A549 (cell line): ENCODE measurements around the gene SHOC2. TPM values are rescaled to one million over a fixed set of nuclear protein-coding genes. Genes with fewer than 3 reads are reported as not detected.
A peak's percentile ranks its signal among the peaks of the same experiment; 100 is the strongest.

Source experiments
- ATAC-seq, 2 experiments: fragments of 200-7000 bp in 1 of 2; fragments of >200 bp in 1 of 2; cut with Nextera tagmentation in 1 of 2; cut with Tn5 transposase in 1 of 2; 3 replicates each; pipeline versions ENCODE4 v1.8.0 to v1.9.1; 2018 to 2020; ENCODE audit warnings: mild to moderate bottlenecking in 1 of 2, moderate library complexity in 1 of 2
- CTCF ChIA-PET: fragments of 300-600 bp; sonication (Branson Sonifier 250); formaldehyde crosslinking; extraction: SDS; loops from one replicate; lab custom pipeline; 2021; ENCODE audit warnings: antibody characterized with exemption, inconsistent platforms; lab: Yijun Ruan, JAX
- POLR2A ChIA-PET: fragments of 350-600 bp; formaldehyde crosslinking; extraction: SDS; loops from one replicate; lab custom pipeline; 2021; ENCODE audit warnings: antibody characterized with exemption, inconsistent platforms; lab: Yijun Ruan, JAX
- DNase-seq, 2 experiments: peaks; one replicate each; pipeline versions ENCODE4 v3.0.0 to v3.0.0-alpha.2; 2011 to 2016; ENCODE audit warnings: low read depth in 1 of 2, low spot score in 1 of 2
- FAIRE-seq: peaks from 2 replicates; lab custom pipeline; 2011; peaks lifted over from hg19 to GRCh38; lab: Jason Lieb, UNC
- H3K27ac ChIP-seq, 2 experiments: fragments of >200 bp; sonication (Bioruptor Twin); formaldehyde crosslinking; 3 replicates each; pipeline ENCODE4 v1.5.1; 2016 to 2017
- H3K4me1 ChIP-seq: fragments of >200 bp; sonication (Bioruptor Twin); formaldehyde crosslinking; 3 replicates; pipeline ENCODE4 v1.6.1; 2016
- H3K4me2 ChIP-seq: fragments of >200 bp; sonication (Bioruptor Twin); formaldehyde crosslinking; 3 replicates; pipeline ENCODE4 v1.6.1; 2016
- H3K4me3 ChIP-seq: fragments of >200 bp; sonication (Bioruptor Twin); formaldehyde crosslinking; 3 replicates; pipeline ENCODE4 v1.5.1; 2016
- H3K9me3 ChIP-seq: fragments of >200 bp; sonication (Bioruptor Twin); formaldehyde crosslinking; 3 replicates; pipeline ENCODE4 v1.6.1; 2016
- CEBPB ChIP-seq, 2 experiments: fragments of >200 bp in 1 of 2; sonication (Bioruptor Twin) in 1 of 2; formaldehyde crosslinking in 1 of 2; IDR thresholded peaks; 2 replicates each; pipeline ENCODE4 v1.6.1; 2012 to 2016
- CHD2 ChIP-seq: fragments of 150-350 bp; IDR thresholded peaks from 2 replicates; pipeline ENCODE4 v1.6.1; 2014; ENCODE audit warnings: low read length; ENCODE audit not compliant: partially characterized antibody
- EHMT2 ChIP-seq: fragments of 200-600 bp; sonication (generic); IDR thresholded peaks from 2 replicates; pipeline ENCODE4 v1.6.1; 2016; ENCODE audit warnings: antibody characterized with exemption, low read depth, mild to moderate bottlenecking, moderate library complexity
- ELK1 ChIP-seq: fragments of 150-350 bp; IDR thresholded peaks from 2 replicates; pipeline ENCODE4 v1.6.1; 2014; ENCODE audit warnings: low read depth, mild to moderate bottlenecking, low read length
- ESRRA ChIP-seq: fragments of 150-350 bp; IDR thresholded peaks from 2 replicates; pipeline ENCODE4 v1.6.1; 2014; ENCODE audit warnings: mild to moderate bottlenecking, low read length, borderline replicate concordance
- HDAC2 ChIP-seq: fragments of 200-600 bp; sonication (generic); IDR thresholded peaks from 2 replicates; pipeline ENCODE4 v1.6.1; 2016
- JUNB ChIP-seq: fragments of >200 bp; sonication (Bioruptor Twin); formaldehyde crosslinking; IDR thresholded peaks from 2 replicates; pipeline ENCODE4 v1.6.1; 2016
- KDM5A ChIP-seq: fragments of 200-600 bp; sonication (generic); IDR thresholded peaks from 2 replicates; pipeline ENCODE4 v1.6.1; 2016; ENCODE audit warnings: antibody characterized with exemption, mild to moderate bottlenecking
- MAFK ChIP-seq: fragments of 450-650 bp; IDR thresholded peaks from 2 replicates; pipeline ENCODE4 v1.6.1; 2014; ENCODE audit not compliant: partially characterized antibody
- NPAS2 ChIP-seq: fragments of 250-450 bp; sonication (Bioruptor Pico); IDR thresholded peaks from 2 replicates; pipeline ENCODE4 v1.8.0; 2022; ENCODE audit warnings: mild to moderate bottlenecking, moderate library complexity, borderline replicate concordance
- PBX3 ChIP-seq: IDR thresholded peaks from 2 replicates; pipeline ENCODE4 v1.6.1; 2012
- PHF8 ChIP-seq: fragments of 200-600 bp; sonication (generic); IDR thresholded peaks from 2 replicates; pipeline ENCODE4 v1.6.1; 2016; ENCODE audit warnings: low read depth, mild to moderate bottlenecking, antibody characterized with exemption, moderate library complexity, borderline replicate concordance
- POLR2A ChIP-seq: IDR thresholded peaks from 2 replicates; pipeline ENCODE4 v1.6.1; 2012; ENCODE audit warnings: mild to moderate bottlenecking, low read length
- RAD21 ChIP-seq, 2 experiments: fragments of >200 bp in 1 of 2; sonication (Bioruptor Twin) in 1 of 2; formaldehyde crosslinking in 1 of 2; IDR thresholded peaks in 1 of 2; conservative IDR thresholded peaks in 1 of 2; 2 replicates in 1 of 2; 3 replicates in 1 of 2; pipeline ENCODE4 v1.6.1; 2012 to 2018; ENCODE audit warnings: inconsistent platforms in 1 of 2
- RCOR1 ChIP-seq: fragments of 150-350 bp; IDR thresholded peaks from 2 replicates; pipeline ENCODE4 v1.6.1; 2014; ENCODE audit warnings: antibody characterized with exemption, low read length, low read depth
- RFX5 ChIP-seq: fragments of 450-650 bp; IDR thresholded peaks from 2 replicates; pipeline ENCODE4 v1.7.1; 2014; ENCODE audit warnings: antibody characterized with exemption, mild to moderate bottlenecking, moderate library complexity
- SMC3 ChIP-seq: fragments of >200 bp; sonication (Bioruptor Twin); formaldehyde crosslinking; IDR thresholded peaks from 3 replicates; pipeline ENCODE4 v1.6.1; 2018; ENCODE audit warnings: inconsistent platforms
- TFCP2L1 ChIP-seq: fragments of 250-450 bp; sonication (Bioruptor Pico); IDR thresholded peaks from 2 replicates; pipeline ENCODE4 v1.5.0; 2021; ENCODE audit warnings: mild to moderate bottlenecking
- ZNF302 ChIP-seq: fragments of 250-450 bp; sonication (Bioruptor Pico); IDR thresholded peaks from 2 replicates; pipeline ENCODE4 v1.9.0; 2021; ENCODE audit warnings: inconsistent platforms, mild to moderate bottlenecking, moderate library complexity
- WGBS: methylation state at CpG from one replicate; pipeline ENCODE4 v1.1.6; 2017; ENCODE audit errors: missing lambda C conversion rate; 5-methylcytosine and 5-hydroxymethylcytosine counted together
- polyA plus RNA-seq, 4 experiments: library from polyadenylated mRNA; depleted of rRNA in 3 of 4; stranded (reverse); fragments of >200 nt; fragmentation: RNase III in 1 of 4; extraction: RNeasy Plus Mini Kit Qiagen cat#74134 plus additional on column Dnase treatment in 1 of 4; gene quantifications; 2 replicates in 3 of 4; 3 replicates in 1 of 4; pipeline ENCODE4 v1.2.3, GENCODE V29; 2011 to 2017
- TF ChIP-seq, protein P1 (sequence below): fragments of >200 bp; sonication (Bioruptor Twin); formaldehyde crosslinking; IDR thresholded peaks from 3 replicates; pipeline ENCODE4 v1.5.1; 2016
- TF ChIP-seq, protein P2 (sequence below): IDR thresholded peaks from 2 replicates; pipeline ENCODE4 v1.6.1; 2012; ENCODE audit warnings: low read depth, borderline replicate concordance

SHOC2 gene
- polyA plus RNA-seq, 2 of the 4 experiments (the other 2 are of a cell fraction), result 20.5 to 32.1 TPM

DNA sequence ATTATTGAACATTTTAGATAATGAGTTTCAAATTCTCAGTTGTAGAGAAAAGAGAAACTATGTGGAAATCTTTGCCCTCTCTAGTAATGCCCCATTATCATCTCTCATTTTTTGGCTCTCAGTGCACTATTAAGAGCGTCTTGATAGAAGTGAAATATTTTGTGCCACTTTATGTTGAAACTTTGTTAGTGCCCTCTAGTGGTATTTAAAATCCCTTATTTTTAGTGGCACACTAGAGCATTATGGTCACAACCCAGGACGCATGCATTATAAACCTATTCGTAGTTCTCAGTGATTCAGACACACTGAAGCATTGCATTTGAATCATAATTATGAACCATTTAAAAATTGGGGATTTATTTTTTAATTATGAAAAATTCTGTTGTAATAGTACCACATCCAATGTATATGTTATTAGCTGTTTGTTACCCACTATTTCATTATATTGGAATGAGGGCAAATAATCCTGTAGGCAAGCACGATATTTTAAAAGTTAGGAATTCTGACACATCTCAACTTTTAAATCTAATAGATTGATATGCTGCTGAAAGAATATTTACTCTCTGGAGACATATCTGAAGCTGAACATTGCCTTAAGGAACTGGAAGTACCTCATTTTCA, 25.7 kb upstream of the SHOC2 start:
- Histone ChIP-seq H3K9me3 (no peaks in the 10 kb centered on the region), H3K4me1 (peaks cover 7% of the 10 kb centered on the region; the same call in 1 of the 3 replicates), H3K4me2 (no peak overlapping the region), H3K4me3 (no peak overlapping the region), H3K27ac (no peak overlapping the region)
- no peak for FAIRE-seq
- ChIA-PET CTCF (interaction anchor here (0.6 to 3.3 kb wide), 30 partner anchors 9 to 1235 kb away, joined by 3 to 25 read pairs (median 4); partner anchors contain the start of genes BBIP1 and SHOC2), POLR2A (interaction anchor here (0.7 to 1.7 kb wide), 3 partner anchors 22 to 147 kb away, joined by 3 to 5 read pairs (median 4); partner anchors contain the start of gene PDCD4)
- 18% methylated on average over 4 of the region's 4 CpGs for WGBS
- no peak for TF ChIP-seq TFCP2L1 (CRISPR knock-in tag)
- TF ChIP-seq SMC3, result peak; percentile 86
- TF ChIP-seq RAD21 (conservative IDR thresholded peaks at IDR 0.05 in 1 of 2, IDR thresholded peaks at IDR 0.05 in 1 of 2), result peak; percentile 65 to 73
- TF ChIP-seq, protein P1, sequence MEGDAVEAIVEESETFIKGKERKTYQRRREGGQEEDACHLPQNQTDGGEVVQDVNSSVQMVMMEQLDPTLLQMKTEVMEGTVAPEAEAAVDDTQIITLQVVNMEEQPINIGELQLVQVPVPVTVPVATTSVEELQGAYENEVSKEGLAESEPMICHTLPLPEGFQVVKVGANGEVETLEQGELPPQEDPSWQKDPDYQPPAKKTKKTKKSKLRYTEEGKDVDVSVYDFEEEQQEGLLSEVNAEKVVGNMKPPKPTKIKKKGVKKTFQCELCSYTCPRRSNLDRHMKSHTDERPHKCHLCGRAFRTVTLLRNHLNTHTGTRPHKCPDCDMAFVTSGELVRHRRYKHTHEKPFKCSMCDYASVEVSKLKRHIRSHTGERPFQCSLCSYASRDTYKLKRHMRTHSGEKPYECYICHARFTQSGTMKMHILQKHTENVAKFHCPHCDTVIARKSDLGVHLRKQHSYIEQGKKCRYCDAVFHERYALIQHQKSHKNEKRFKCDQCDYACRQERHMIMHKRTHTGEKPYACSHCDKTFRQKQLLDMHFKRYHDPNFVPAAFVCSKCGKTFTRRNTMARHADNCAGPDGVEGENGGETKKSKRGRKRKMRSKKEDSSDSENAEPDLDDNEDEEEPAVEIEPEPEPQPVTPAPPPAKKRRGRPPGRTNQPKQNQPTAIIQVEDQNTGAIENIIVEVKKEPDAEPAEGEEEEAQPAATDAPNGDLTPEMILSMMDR, result peak; percentile 82
- peak in 1 of 2 experiments; percentile 32; a peak in 1 of 4 replicates for TF ChIP-seq CEBPB (IDR thresholded peaks at IDR 0.05)
- DNase-seq, result peak; percentile 48 to 53
- ATAC-seq, result peak; percentile 89 to 92

DNA sequence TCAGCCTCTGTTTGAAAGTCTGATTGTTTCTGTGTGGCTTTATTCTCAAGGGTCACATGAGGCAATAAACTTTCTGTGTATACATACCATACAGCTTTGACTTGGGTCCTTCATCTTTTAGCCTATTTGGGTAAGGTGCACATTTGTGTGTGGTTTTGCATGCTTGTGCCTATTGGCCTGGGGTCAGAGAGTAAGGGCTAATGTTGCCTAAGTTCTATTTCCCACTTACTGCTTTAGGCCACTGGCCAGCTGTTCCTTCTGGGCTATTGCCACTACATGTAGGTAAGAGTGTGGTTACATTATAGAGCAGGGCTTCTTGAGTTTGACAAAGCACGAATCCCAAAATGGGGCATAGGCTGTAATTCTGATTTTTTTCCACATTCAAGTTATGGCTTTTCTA, 22.2 kb upstream of the SHOC2 start:
- H3K9me3 ChIP-seq, result no peaks in the 10 kb centered on the region
- DNase-seq (no peak), FAIRE-seq (no peak), ATAC-seq (no peak)
- H3K27ac ChIP-seq, result no peak overlapping the region
- no peak overlapping the region for H3K4me3 ChIP-seq
- TF ChIP-seq KDM5A, result no peak
- TF ChIP-seq HDAC2, result no peak
- TF ChIP-seq MAFK, result no peak
- TF ChIP-seq NPAS2, result no peak
- TF ChIP-seq POLR2A, result no peak
- no peak for TF ChIP-seq ELK1
- TF ChIP-seq, protein P1, result no peak
- TF ChIP-seq ESRRA, result no peak
- TF ChIP-seq JUNB, result no peak
- TF ChIP-seq PHF8, result no peak
- TF ChIP-seq EHMT2, result no peak
- TF ChIP-seq RFX5, result no peak
- no peak for TF ChIP-seq ZNF302 (CRISPR knock-in tag)
- TF ChIP-seq, protein P2, sequence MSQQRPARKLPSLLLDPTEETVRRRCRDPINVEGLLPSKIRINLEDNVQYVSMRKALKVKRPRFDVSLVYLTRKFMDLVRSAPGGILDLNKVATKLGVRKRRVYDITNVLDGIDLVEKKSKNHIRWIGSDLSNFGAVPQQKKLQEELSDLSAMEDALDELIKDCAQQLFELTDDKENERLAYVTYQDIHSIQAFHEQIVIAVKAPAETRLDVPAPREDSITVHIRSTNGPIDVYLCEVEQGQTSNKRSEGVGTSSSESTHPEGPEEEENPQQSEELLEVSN, result no peak
- TF ChIP-seq PBX3, result no peak
- TF ChIP-seq CHD2, result no peak
- TF ChIP-seq RCOR1, result no peak
- no peak for TF ChIP-seq SMC3
- H3K4me1 ChIP-seq, result peaks cover 13% of the 10 kb centered on the region
- WGBS, result 92% methylated on average over 1 of the region's 1 CpG
- no peak overlapping the region for H3K4me2 ChIP-seq
- POLR2A ChIA-PET, result interaction anchor here (1.2 kb wide), 1 partner anchor 22 kb away, joined by 6 read pairs; the partner anchor contains the start of genes BBIP1 and SHOC2
- CTCF ChIA-PET, result interaction anchor here (1.1 to 2.6 kb wide), 7 partner anchors 10 to 288 kb away, joined by 3 to 10 read pairs (median 7); no protein-coding TSS in a partner anchor
